GM18505 (cell line): ENCODE results near the gene ADGRB3.

ENCODE experiments used
- ATAC-seq: cut with Tn5 transposase; IDR thresholded peaks from one replicate; pipeline ENCODE4 v1.9.1; 2021; ENCODE audit not compliant: unreplicated experiment
- POLR2A ChIP-seq: IDR thresholded peaks from 4 replicates; pipeline ENCODE4 v1.6.1; 2011; ENCODE audit warnings: borderline replicate concordance; ENCODE audit not compliant: insufficient read depth, insufficient read length; ENCODE audit errors: extremely low read depth

ADGRB3 gene

GRCh38 chr6:68637782-68638181 is 2.7 kb downstream of the ADGRB3 start:
- no peak for TF ChIP-seq POLR2A
- no peak for ATAC-seq

GRCh38 chr6:68638230-68638900 is 3.3 kb downstream of the ADGRB3 start:
- ATAC-seq, result no peak
- no peak for TF ChIP-seq POLR2A

- no peak for ATAC-seq
- TF ChIP-seq POLR2A, result no peak
Measured at GRCh38 chr6:68639211-68639610, 4.1 kb downstream of the ADGRB3 start.

- TF ChIP-seq POLR2A, result no peak
- no peak for ATAC-seq
Measured at GRCh38 chr6:68639826-68640490, 4.9 kb downstream of the ADGRB3 start.

GRCh38 chr6:68640491-68640835 is 5.4 kb downstream of the ADGRB3 start:
- TF ChIP-seq POLR2A, result no peak
- no peak for ATAC-seq

GRCh38 chr6:68641172-68641571 is 6.1 kb downstream of the ADGRB3 start:
- ATAC-seq, result no peak
- TF ChIP-seq POLR2A, result no peak

GRCh38 chr6:68642081-68642480 is 7.0 kb downstream of the ADGRB3 start:
- no peak for TF ChIP-seq POLR2A
- ATAC-seq, result no peak

- no peak for ATAC-seq
- TF ChIP-seq POLR2A, result no peak
Measured at GRCh38 chr6:68642977-68643376, 7.9 kb downstream of the ADGRB3 start.

GRCh38 chr6:68649669-68650068 is 14.6 kb downstream of the ADGRB3 start:
- no peak for TF ChIP-seq POLR2A
- ATAC-seq, result no peak

- no peak for ATAC-seq
Measured at GRCh38 chr6:68650142-68650541, 15.1 kb downstream of the ADGRB3 start.

GRCh38 chr6:68651011-68651985 is 16.2 kb downstream of the ADGRB3 start:
- TF ChIP-seq POLR2A, result no peak
- no peak for ATAC-seq

More at GRCh38 chr6:68650142-68650541, 15.1 kb downstream of the ADGRB3 start:
- no peak for TF ChIP-seq POLR2A

GRCh38 chr6:68652117-68652536 is 17.0 kb downstream of the ADGRB3 start:
- ATAC-seq, result no peak
- TF ChIP-seq POLR2A, result no peak

GRCh38 chr6:68653074-68653705 is 18.1 kb downstream of the ADGRB3 start:
- TF ChIP-seq POLR2A, result no peak
- no peak for ATAC-seq
